HepG2 (cell line): ENCODE data around the gene ELAPOR1. TPM values are rescaled to one million over a fixed set of nuclear protein-coding genes. Genes with fewer than 3 reads are reported as not detected.

Source experiments
- CHD2 ChIP-seq: IDR thresholded peaks from 2 replicates; pipeline ENCODE4 v1.6.1; 2011; ENCODE audit warnings: low read depth, low read length, improper control_type of control experiment
- JUNB ChIP-seq: sonication (generic); formaldehyde crosslinking; IDR thresholded peaks from 2 replicates; pipeline ENCODE4 v1.8.0; 2022; ENCODE audit warnings: missing genetic modification reagents, mild to moderate bottlenecking, borderline replicate concordance
- MAFF ChIP-seq: IDR thresholded peaks from 2 replicates; pipeline ENCODE4 v1.6.1; 2011; ENCODE audit warnings: low read depth, low read length, improper control_type of control experiment
- PRDM15 ChIP-seq: sonication (generic); formaldehyde crosslinking; IDR thresholded peaks from 2 replicates; pipeline ENCODE4 v1.4.0; 2020; ENCODE audit warnings: missing genetic modification reagents
- RFXAP ChIP-seq: sonication (generic); formaldehyde crosslinking; IDR thresholded peaks from 2 replicates; pipeline ENCODE4 v1.4.0; 2020; ENCODE audit warnings: missing genetic modification reagents, borderline replicate concordance
- SMC3 ChIP-seq: IDR thresholded peaks from 2 replicates; pipeline ENCODE4 v1.6.1; 2011; ENCODE audit warnings: low read length, improper control_type of control experiment
- THAP8 ChIP-seq: sonication (generic); formaldehyde crosslinking; IDR thresholded peaks from 2 replicates; pipeline ENCODE4 v1.5.1; 2020; ENCODE audit warnings: missing genetic modification reagents, mild to moderate bottlenecking, borderline replicate concordance
- ZBTB10 ChIP-seq: sonication (generic); formaldehyde crosslinking; IDR thresholded peaks from 2 replicates; pipeline ENCODE4 v1.4.0; 2020; ENCODE audit warnings: missing genetic modification reagents, borderline replicate concordance
- ZFX ChIP-seq: sonication (generic); formaldehyde crosslinking; IDR thresholded peaks from 2 replicates; pipeline ENCODE4 v1.4.0; 2020; ENCODE audit warnings: mild to moderate bottlenecking, low read depth, missing genetic modification reagents, moderate library complexity
- ZNF34 ChIP-seq: sonication (generic); formaldehyde crosslinking; IDR thresholded peaks from 2 replicates; pipeline ENCODE4 v1.4.0; 2020; ENCODE audit warnings: mild to moderate bottlenecking, missing genetic modification reagents, borderline replicate concordance
- ZNF460 ChIP-seq: sonication (generic); formaldehyde crosslinking; IDR thresholded peaks from 2 replicates; pipeline ENCODE4 v1.5.1; 2020; ENCODE audit warnings: missing genetic modification reagents, mild to moderate bottlenecking, borderline replicate concordance
- ZNF646 ChIP-seq: sonication (generic); formaldehyde crosslinking; IDR thresholded peaks from 2 replicates; pipeline ENCODE4 v1.9.0; 2021; ENCODE audit warnings: mild to moderate bottlenecking, missing genetic modification reagents
- ZNF737 ChIP-seq: sonication (generic); formaldehyde crosslinking; IDR thresholded peaks from 2 replicates; pipeline ENCODE4 v1.5.0; 2020; ENCODE audit warnings: missing genetic modification reagents, mild to moderate bottlenecking, borderline replicate concordance
- polyA plus RNA-seq, 8 experiments: library from polyadenylated mRNA; depleted of rRNA in 3 of 8; stranded (reverse) in 7 of 8; unstranded in 1 of 8; fragments of >200 nt; fragmentation: Illumina TruSeq in 4 of 8; extraction: Trizol in 4 of 8; gene quantifications; 2 replicates each; pipeline versions ENCODE4 v1.2.1 to v1.2.3, GENCODE V29; 2011 to 2016; ENCODE audit warnings: low read depth in 4 of 8, missing spikeins in 1 of 8, mixed read lengths in 1 of 8; ENCODE audit not compliant: insufficient read depth in 1 of 8
- total RNA-seq, 5 experiments: library from RNA; depleted of rRNA; stranded (reverse); fragments of >200 nt; fragmentation: Illumina TruSeq; extraction: Trizol; gene quantifications; 2 replicates each; pipeline ENCODE4 v1.2.3, GENCODE V29; 2016; ENCODE audit warnings: low read depth in 1 of 5

Gene ELAPOR1
- total and polyA plus RNA-seq, 2 of the 13 experiments (the other 11 are each of a cell fraction or from before 2014, with no cell fraction given) = 0.13 to 0.20 TPM

GRCh38 chr1:109149874-109150601, 36.1 kb downstream of the ELAPOR1 start (continued):
- no peak for TF ChIP-seq PRDM15
- no peak for TF ChIP-seq CHD2
- TF ChIP-seq SMC3 = no peak
- TF ChIP-seq RFXAP (CRISPR knock-in tag) = no peak
- TF ChIP-seq ZNF737 (CRISPR knock-in tag) = peak; percentile 52; the same call in 1 of the 2 replicates
- TF ChIP-seq THAP8 (CRISPR knock-in tag) = no peak
- no peak for TF ChIP-seq ZNF34 (CRISPR knock-in tag)
- no peak for TF ChIP-seq ZNF460 (CRISPR knock-in tag)
- no peak for TF ChIP-seq MAFF
- peak; percentile 78 for TF ChIP-seq ZFX (CRISPR knock-in tag)
- TF ChIP-seq JUNB (CRISPR knock-in tag) = no peak
- no peak for TF ChIP-seq ZNF646 (CRISPR knock-in tag)
- TF ChIP-seq ZBTB10 (CRISPR knock-in tag) = no peak
